Progenitor cell of endocrine pancreas (in vitro differentiated cells): ENCODE results near the gene DGCR8. TPM values are rescaled to one million over a fixed set of nuclear protein-coding genes. Genes with fewer than 3 reads are reported as not detected.

Experiments used
- DNase-seq: peaks from one replicate; pipeline ENCODE4 v3.0.0; 2021; ENCODE audit warnings: low spot score; ENCODE audit not compliant: unreplicated experiment
- H3K27ac Mint-ChIP-seq: 2 replicates; pipeline ENCODE4 v1.8.0; 2021; ENCODE audit warnings: mild to moderate bottlenecking, moderate library complexity, mixed read lengths
- H3K27me3 Mint-ChIP-seq: 2 replicates; pipeline ENCODE4 v1.8.0; 2021; ENCODE audit warnings: mixed read lengths
- H3K36me3 Mint-ChIP-seq: 2 replicates; pipeline ENCODE4 v1.8.0; 2022; ENCODE audit warnings: mixed read lengths; ENCODE audit not compliant: insufficient read depth
- H3K4me1 Mint-ChIP-seq: 2 replicates; pipeline ENCODE4 v1.8.0; 2021; ENCODE audit warnings: low read depth, mixed read lengths
- H3K4me3 Mint-ChIP-seq: 2 replicates; pipeline ENCODE4 v1.8.0; 2021; ENCODE audit warnings: low read depth, mild to moderate bottlenecking, moderate library complexity, mixed read lengths
- H3K9me3 Mint-ChIP-seq: 2 replicates; pipeline ENCODE4 v1.8.0; 2021; ENCODE audit warnings: low read depth, mixed read lengths
- CTCF ChIP-seq: fragments of 200-600 bp; sonication (generic); IDR thresholded peaks from one replicate; pipeline ENCODE4 v1.5.0; 2021; ENCODE audit warnings: antibody characterized with exemption, mild to moderate bottlenecking; ENCODE audit not compliant: unreplicated experiment
- total RNA-seq: library from RNA; stranded (reverse); gene quantifications from 2 replicates; pipeline ENCODE4 v1.2.1, GENCODE V29; 2021

The DGCR8 gene
- total RNA-seq, 1 donor from 2014 or later: 75.8 TPM

- DNase-seq: no peak
- H3K27ac Mint-ChIP-seq: no peak overlapping the region
- no peaks in the 10 kb centered on the region for H3K9me3 Mint-ChIP-seq
- no peak for TF ChIP-seq CTCF
- H3K4me1 Mint-ChIP-seq: peaks cover 4% of the 10 kb centered on the region
- peaks cover 7% of the 10 kb centered on the region for H3K36me3 Mint-ChIP-seq
- no peaks in the 10 kb centered on the region for H3K27me3 Mint-ChIP-seq
- H3K4me3 Mint-ChIP-seq: no peak overlapping the region
Observed at GRCh38 chr22:20035375-20036083, 44.5 kb upstream of the DGCR8 start.

DNA sequence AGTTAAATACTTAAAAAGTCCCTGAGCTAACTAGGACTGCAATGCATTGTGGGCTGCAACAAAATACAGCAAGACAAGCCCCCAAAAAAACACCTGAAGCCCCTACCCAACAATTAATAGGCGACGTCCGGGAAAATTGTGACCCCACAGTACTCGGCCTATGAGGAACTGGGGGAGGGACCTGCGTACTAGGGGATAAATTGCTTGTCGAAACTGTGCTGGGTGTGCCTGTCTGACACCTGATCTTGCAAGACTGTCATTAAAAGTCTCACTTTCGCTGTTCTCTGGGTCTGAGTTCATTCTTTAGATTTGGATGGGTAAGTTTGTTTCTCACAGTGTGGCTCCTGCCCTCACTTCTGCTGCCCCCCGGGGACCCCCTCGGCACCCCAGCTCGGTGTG, 44.0 kb upstream of the DGCR8 start:
- TF ChIP-seq CTCF: no peak
- H3K4me1 Mint-ChIP-seq: peaks cover 4% of the 10 kb centered on the region
- H3K27me3 Mint-ChIP-seq: no peaks in the 10 kb centered on the region
- DNase-seq: no peak
- H3K36me3 Mint-ChIP-seq: peaks cover 7% of the 10 kb centered on the region
- no peaks in the 10 kb centered on the region for H3K9me3 Mint-ChIP-seq
- no peak overlapping the region for H3K27ac Mint-ChIP-seq
- no peak overlapping the region for H3K4me3 Mint-ChIP-seq

DNA sequence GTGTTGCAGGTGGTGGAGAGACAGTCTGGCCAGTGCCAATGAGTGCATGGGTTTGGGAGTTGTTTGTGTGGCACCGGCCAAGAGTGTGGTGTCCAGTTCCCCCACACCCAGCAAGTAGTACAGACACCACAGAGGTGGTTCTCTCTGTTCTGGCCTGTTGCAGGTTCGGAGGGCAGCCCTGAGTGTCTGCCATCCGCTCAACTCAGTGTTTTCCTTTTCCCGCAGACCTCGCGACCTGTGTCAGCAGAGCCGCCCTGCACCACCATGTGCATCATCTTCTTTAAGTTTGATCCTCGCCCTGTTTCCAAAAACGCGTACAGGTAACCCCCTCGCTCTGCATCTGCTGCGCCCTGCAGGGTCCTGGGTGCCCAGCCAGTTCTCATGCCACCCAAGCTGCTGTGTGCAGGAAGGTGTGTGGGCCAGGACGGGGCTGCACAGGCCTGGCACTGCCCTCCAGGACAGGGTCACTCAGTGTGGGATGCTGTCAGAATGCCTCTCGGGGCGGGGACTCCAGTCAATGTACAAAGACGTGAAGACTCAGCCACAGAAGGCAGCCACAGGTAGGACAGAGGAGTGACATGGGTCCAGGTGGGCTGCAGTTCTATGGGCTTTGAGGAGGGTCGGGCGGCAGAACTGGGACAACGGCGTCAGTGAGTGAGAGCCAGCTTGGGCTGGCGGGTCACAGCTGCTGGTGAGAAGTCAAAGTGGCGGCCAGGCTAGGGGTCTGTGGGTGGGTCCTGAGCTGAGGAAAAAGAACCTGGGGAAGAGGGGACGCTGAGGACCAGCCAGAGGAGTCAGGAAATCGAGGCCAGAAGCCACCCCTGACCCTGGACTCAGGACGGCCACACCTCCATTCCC, 43.3 kb upstream of the DGCR8 start:
- Mint-ChIP-seq H3K27me3 (no peaks in the 10 kb centered on the region), H3K4me3 (no peak overlapping the region), H3K4me1 (peaks cover 4% of the 10 kb centered on the region), H3K27ac (no peak overlapping the region), H3K9me3 (no peaks in the 10 kb centered on the region), H3K36me3 (peaks cover 7% of the 10 kb centered on the region)
- no peak for TF ChIP-seq CTCF
- no peak for DNase-seq

GRCh38 chr22:20037419-20037818, 42.6 kb upstream of the DGCR8 start:
- H3K27me3 Mint-ChIP-seq: no peaks in the 10 kb centered on the region
- H3K36me3 Mint-ChIP-seq: peaks cover 7% of the 10 kb centered on the region
- H3K9me3 Mint-ChIP-seq: no peaks in the 10 kb centered on the region
- no peak for DNase-seq
- no peak overlapping the region for H3K27ac Mint-ChIP-seq
- no peak overlapping the region for H3K4me3 Mint-ChIP-seq
- TF ChIP-seq CTCF: no peak
- H3K4me1 Mint-ChIP-seq: peaks cover 4% of the 10 kb centered on the region

DNA sequence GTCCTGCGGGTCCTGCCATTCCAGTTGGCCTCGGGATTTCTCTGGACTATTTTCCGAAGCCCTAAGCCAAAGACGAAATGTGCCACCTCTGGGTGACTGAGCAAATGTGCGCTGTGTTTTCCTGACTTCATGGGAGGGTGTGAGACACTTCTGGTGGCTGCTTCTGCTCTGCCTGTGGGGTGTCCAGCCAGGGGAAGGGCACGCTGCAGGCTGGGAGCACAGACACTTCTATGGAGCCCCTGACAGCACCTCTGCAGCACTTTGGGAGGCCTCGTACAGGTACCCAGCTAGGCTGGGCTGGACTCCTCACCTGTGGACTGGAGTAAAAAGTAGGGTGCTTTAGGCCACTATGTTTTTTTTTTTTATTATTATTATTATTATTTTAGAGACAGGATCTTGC, 41.5 kb upstream of the DGCR8 start:
- H3K9me3 Mint-ChIP-seq: no peaks in the 10 kb centered on the region
- H3K36me3 Mint-ChIP-seq: peaks cover 7% of the 10 kb centered on the region
- no peak overlapping the region for H3K4me3 Mint-ChIP-seq
- no peak for TF ChIP-seq CTCF
- H3K27ac Mint-ChIP-seq: no peak overlapping the region
- DNase-seq: no peak
- H3K27me3 Mint-ChIP-seq: no peaks in the 10 kb centered on the region
- H3K4me1 Mint-ChIP-seq: peaks cover 4% of the 10 kb centered on the region
